ENCODE results near the gene ZNF423.

ZNF423 gene

GRCh38 chr16:49465661-49466528, 390.0 kb downstream of the ZNF423 start:
- TF ChIP-seq CTCF (conservative IDR thresholded peaks at IDR 0.05; ENCODE audit: low read length), result no peak
- no peak overlapping the region for H3K4me3 ChIP-seq (ENCODE audit: low read length)
- no peak for DNase-seq (ENCODE audit: low read depth)

DNA sequence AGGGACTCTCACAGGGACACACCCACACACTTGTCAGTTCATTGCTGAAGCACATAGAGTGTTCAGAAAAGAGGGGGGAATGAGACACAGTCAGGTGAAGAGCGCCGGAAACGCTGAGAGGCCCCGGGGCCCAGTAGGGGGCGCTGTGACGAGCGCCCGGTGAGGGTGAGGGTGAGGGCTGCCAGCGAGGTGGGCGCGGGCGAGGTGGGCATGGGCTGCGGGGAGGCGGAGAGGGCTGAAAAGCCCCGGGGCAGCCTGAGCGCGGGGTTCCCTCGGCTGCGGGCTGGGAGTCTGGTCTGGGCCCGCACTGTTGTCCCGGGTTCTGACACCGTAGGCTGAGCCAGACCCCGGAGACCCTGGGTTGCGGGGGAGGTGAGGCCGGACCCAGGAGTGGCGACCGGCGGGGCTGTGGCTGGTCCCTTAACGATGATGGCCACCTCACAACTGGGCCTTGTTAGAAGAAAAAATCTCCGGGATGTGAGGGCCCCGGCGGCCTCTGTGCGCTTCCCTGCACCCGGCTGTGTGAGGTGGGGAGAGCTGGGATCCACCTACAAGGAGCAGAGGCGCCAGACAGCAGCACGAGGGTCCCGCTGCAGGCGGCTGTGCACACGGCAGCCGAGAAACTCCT, 390.9 kb downstream of the ZNF423 start:
- no peak for TF ChIP-seq CTCF (conservative IDR thresholded peaks at IDR 0.05; ENCODE audit: low read length)
- H3K4me3 ChIP-seq (ENCODE audit: low read length), result no peak overlapping the region
- DNase-seq (ENCODE audit: low read depth), result no peak

- no peak overlapping the region for H3K4me3 ChIP-seq (ENCODE audit: low read length)
- TF ChIP-seq CTCF (conservative IDR thresholded peaks at IDR 0.05; ENCODE audit: low read length), result no peak
Observed at GRCh38 chr16:49464093-49464492, 391.8 kb downstream of the ZNF423 start.

DNA sequence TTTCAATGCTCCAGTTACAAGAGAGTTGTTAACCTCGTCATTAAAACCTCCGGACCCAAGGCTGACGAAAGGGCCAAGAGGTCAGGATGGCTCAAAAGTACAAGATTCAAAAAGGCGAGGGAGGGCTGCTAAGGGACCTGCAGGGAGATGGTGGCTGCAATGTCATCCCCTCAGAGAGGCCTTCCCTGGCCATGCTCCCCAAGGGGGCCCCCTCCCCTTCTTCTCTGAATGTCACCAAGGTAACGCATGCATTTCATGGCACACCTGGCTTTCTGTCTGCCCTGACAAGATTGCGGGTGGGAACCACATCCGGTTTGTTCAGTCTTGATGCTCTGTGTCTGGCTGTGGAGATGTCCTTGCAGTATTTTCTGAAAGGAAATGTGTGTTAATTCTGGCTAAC, 392.4 kb downstream of the ZNF423 start:
- DNase-seq (ENCODE audit: low read depth), result no peak
- no peak for TF ChIP-seq CTCF (conservative IDR thresholded peaks at IDR 0.05; ENCODE audit: low read length)
- H3K4me3 ChIP-seq (ENCODE audit: low read length), result no peak overlapping the region

More at GRCh38 chr16:49464093-49464492, 391.8 kb downstream of the ZNF423 start:
- DNase-seq (ENCODE audit: low read depth), result no peak

DNA sequence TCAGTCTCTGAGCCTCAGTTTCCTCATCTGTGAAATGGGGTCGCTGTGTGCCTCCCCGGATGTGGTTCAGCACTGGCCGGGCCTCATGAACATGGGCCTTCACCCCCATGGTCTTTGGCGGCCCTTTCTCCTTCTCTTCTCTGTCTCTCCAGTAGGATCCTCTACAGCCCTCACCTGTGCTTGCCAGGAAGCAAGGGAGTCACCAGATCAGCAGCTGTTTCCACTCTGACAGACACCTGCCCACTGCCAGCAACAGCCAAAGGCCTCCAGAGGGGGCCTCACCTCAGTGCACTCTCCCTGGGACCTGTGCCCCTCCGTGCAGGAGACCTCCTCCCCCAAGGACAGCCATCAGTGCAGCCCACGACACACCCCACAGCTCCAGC, 392.9 kb downstream of the ZNF423 start:
- no peak for DNase-seq (ENCODE audit: low read depth)
- H3K4me3 ChIP-seq (ENCODE audit: low read length), result no peak overlapping the region
- TF ChIP-seq CTCF (conservative IDR thresholded peaks at IDR 0.05; ENCODE audit: low read length), result no peak

DNA sequence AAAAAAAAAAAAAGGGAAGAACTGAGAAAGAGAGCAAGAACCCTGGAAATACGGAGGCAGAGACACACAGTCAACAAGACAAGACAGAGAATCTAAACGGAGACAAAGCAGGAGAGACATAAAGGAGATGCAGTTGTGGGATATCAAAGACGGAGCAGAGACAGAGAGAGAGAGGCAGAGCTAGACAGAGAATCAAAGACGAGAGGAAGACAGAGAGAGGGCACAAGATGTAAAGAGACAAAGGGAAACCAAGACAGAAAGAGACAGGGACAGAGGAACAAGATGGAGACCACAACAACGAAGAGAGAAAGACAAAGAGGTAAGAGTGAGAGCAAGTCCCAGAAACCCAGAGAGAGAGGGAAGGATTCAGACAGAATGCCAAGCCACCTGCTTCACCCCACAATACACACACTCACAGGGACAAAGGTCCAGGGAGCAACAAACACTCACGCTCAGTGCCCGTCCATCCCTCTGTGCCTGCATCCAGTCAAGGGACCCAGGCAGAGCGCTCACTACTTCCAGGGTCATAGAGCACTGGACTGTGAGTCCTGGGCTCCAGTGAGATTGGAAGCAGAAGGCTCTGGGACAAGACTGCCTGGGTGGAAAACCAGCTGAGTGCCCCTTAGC, 393.4 kb downstream of the ZNF423 start:
- H3K4me3 ChIP-seq (ENCODE audit: low read length), result no peak overlapping the region
- no peak for TF ChIP-seq CTCF (conservative IDR thresholded peaks at IDR 0.05; ENCODE audit: low read length)
- no peak for DNase-seq (ENCODE audit: low read depth)
